H1 (cell line): ENCODE data around the gene ARL3. TPM values are rescaled to one million over a fixed set of nuclear protein-coding genes. Genes with fewer than 3 reads are reported as not detected.

Experiments used
- CTCF ChIA-PET: fragments of 300-600 bp; sonication (Branson Sonifier 250); formaldehyde crosslinking; loops from one replicate; lab custom pipeline; 2021; ENCODE audit not compliant: partially characterized antibody; lab: Charles Lee
- POLR2A ChIA-PET: fragments of 300-600 bp; sonication (Branson Sonifier 250); formaldehyde crosslinking; loops from one replicate; lab custom pipeline; 2021; ENCODE audit warnings: inconsistent platforms; ENCODE audit not compliant: partially characterized antibody; lab: Charles Lee
- DNase-seq, 2 experiments: peaks; one replicate each; pipeline versions ENCODE4 v3.0.0 to v3.0.0-alpha.2; 2010 to 2022; ENCODE audit warnings: low spot score in 2 of 2, low read depth in 1 of 2, mixed read lengths in 1 of 2
- FAIRE-seq: peaks from 2 replicates; lab custom pipeline; 2011; peaks lifted over from hg19 to GRCh38; lab: Jason Lieb, UNC
- H2AFZ ChIP-seq: 2 replicates; pipeline ENCODE4 v1.8.1; 2012; ENCODE audit warnings: low read length, inconsistent platforms
- H2AK5ac ChIP-seq: 2 replicates; pipeline ENCODE4 v1.6.1; 2013; ENCODE audit warnings: low read depth, low read length
- H2BK120ac ChIP-seq: replicated peaks from 2 replicates; pipeline ENCODE3; 2013; ENCODE audit warnings: low read depth, low read length, inconsistent platforms
- H2BK12ac ChIP-seq: 2 replicates; pipeline ENCODE4 v1.6.1; 2013; ENCODE audit warnings: low read depth, low read length
- H2BK15ac ChIP-seq: 2 replicates; pipeline ENCODE4 v1.6.1; 2013; ENCODE audit warnings: low read length
- H2BK20ac ChIP-seq: 2 replicates; pipeline ENCODE4 v1.6.1; 2013; ENCODE audit warnings: low read length
- H2BK5ac ChIP-seq: 2 replicates; pipeline ENCODE4 v1.6.1; 2013; ENCODE audit warnings: low read depth, low read length
- H3K14ac ChIP-seq: 2 replicates; pipeline ENCODE4 v1.6.1; 2013; ENCODE audit warnings: inconsistent platforms; ENCODE audit not compliant: insufficient read length
- H3K18ac ChIP-seq: 2 replicates; pipeline ENCODE4 v1.6.1; 2013; ENCODE audit warnings: low read length; ENCODE audit errors: extremely low read depth
- H3K23ac ChIP-seq: 2 replicates; pipeline ENCODE4 v1.6.1; 2013; ENCODE audit warnings: inconsistent platforms; ENCODE audit not compliant: insufficient read length
- H3K23me2 ChIP-seq: 2 replicates; pipeline ENCODE4 v1.6.1; 2013; ENCODE audit warnings: low read depth, low read length
- H3K27ac ChIP-seq: 2 replicates; pipeline ENCODE4 v1.6.1; 2011; ENCODE audit warnings: low read depth, low read length, inconsistent platforms
- H3K27me3 ChIP-seq, 4 experiments: replicated peaks in 1 of 4; 1 replicate in 1 of 4; 2 replicates in 3 of 4; pipeline versions ENCODE4 v1.6.1 to v1.8.1; 2011 to 2013; ENCODE audit warnings: low read length in 3 of 4, mild to moderate bottlenecking in 3 of 4, inconsistent platforms in 2 of 4, mixed read lengths in 2 of 4, moderate library complexity in 1 of 4; ENCODE audit not compliant: control insufficient read depth in 3 of 4, insufficient read depth in 3 of 4; ENCODE audit errors: extremely low read depth in 1 of 4
- H3K36me3 ChIP-seq, 4 experiments: 2 replicates each; pipeline versions ENCODE4 v1.6.1 to v1.8.1; 2011 to 2013; ENCODE audit warnings: mild to moderate bottlenecking in 4 of 4, low read length in 3 of 4, moderate library complexity in 2 of 4, control low read depth in 1 of 4, inconsistent platforms in 1 of 4; ENCODE audit not compliant: insufficient read depth in 4 of 4, control insufficient read depth in 2 of 4
- H3K4ac ChIP-seq: replicated peaks from 2 replicates; pipeline ENCODE3; 2013; ENCODE audit warnings: low read length, low read depth, mixed read lengths, inconsistent platforms; ENCODE audit not compliant: insufficient read length
- H3K4me1 ChIP-seq, 4 experiments: replicated peaks in 1 of 4; 1 replicate in 1 of 4; 2 replicates in 3 of 4; pipeline versions ENCODE4 v1.6.1 to v1.8.1; 2011 to 2013; ENCODE audit warnings: low read length in 3 of 4, inconsistent platforms in 2 of 4, mixed read lengths in 1 of 4; ENCODE audit not compliant: insufficient read depth in 4 of 4, control insufficient read depth in 3 of 4
- H3K4me2 ChIP-seq, 2 experiments: 2 replicates each; pipeline versions ENCODE4 v1.6.1 to v1.8.1; 2011 to 2013; ENCODE audit warnings: low read depth in 2 of 2, low read length in 2 of 2, control low read depth in 1 of 2, inconsistent platforms in 1 of 2, mild to moderate bottlenecking in 1 of 2; ENCODE audit not compliant: insufficient read depth in 1 of 2
- H3K4me3 ChIP-seq, 4 experiments: fragments of 200-600, 300-600 bp in 1 of 4; sonication (generic), shearing (Covaris generic), sonication (Bioruptor Twin) in 1 of 4; 2 replicates each; pipeline versions ENCODE4 v1.5.1 to v1.8.1; 2011 to 2016; ENCODE audit warnings: low read length in 4 of 4, low read depth in 3 of 4, control low read depth in 2 of 4, inconsistent platforms in 2 of 4, mild to moderate bottlenecking in 2 of 4, mixed read lengths in 1 of 4, moderate library complexity in 1 of 4; ENCODE audit not compliant: insufficient read depth in 2 of 4; ENCODE audit errors: extremely low read depth in 1 of 4
- H3K56ac ChIP-seq: replicated peaks from 2 replicates; pipeline ENCODE3; 2013; ENCODE audit warnings: low read depth, mild to moderate bottlenecking, mixed read lengths, low read length, inconsistent platforms; ENCODE audit not compliant: insufficient read length
- H3K79me1 ChIP-seq: 2 replicates; pipeline ENCODE4 v1.6.1; 2013; ENCODE audit warnings: low read depth, low read length, control low read depth
- H3K79me2 ChIP-seq, 2 experiments: 2 replicates each; pipeline versions ENCODE4 v1.6.1 to v1.8.1; 2012 to 2013; ENCODE audit warnings: low read length in 2 of 2, mild to moderate bottlenecking in 2 of 2, inconsistent platforms in 1 of 2; ENCODE audit not compliant: insufficient read depth in 2 of 2, control insufficient read depth in 1 of 2
- H3K9ac ChIP-seq, 4 experiments: replicated peaks in 1 of 4; 1 replicate in 1 of 4; 2 replicates in 3 of 4; pipeline versions ENCODE4 v1.6.1 to v1.8.1; 2011 to 2013; ENCODE audit warnings: low read depth in 3 of 4, low read length in 3 of 4, control low read depth in 2 of 4, mild to moderate bottlenecking in 2 of 4, moderate library complexity in 2 of 4, inconsistent platforms in 1 of 4; ENCODE audit errors: extremely low read depth in 1 of 4
- H3K9me3 ChIP-seq, 2 experiments: 2 replicates each; pipeline versions ENCODE4 v1.6.1 to v1.8.1; 2012 to 2013; ENCODE audit warnings: mild to moderate bottlenecking in 2 of 2, moderate library complexity in 2 of 2, control low read depth in 1 of 2, inconsistent platforms in 1 of 2, low read depth in 1 of 2, low read length in 1 of 2, mixed read lengths in 1 of 2; ENCODE audit not compliant: insufficient read depth in 2 of 2
- H4K20me1 ChIP-seq, 2 experiments: replicated peaks in 1 of 2; 2 replicates each; pipeline versions ENCODE3 to v1.8.1; 2011 to 2013; ENCODE audit warnings: inconsistent platforms in 2 of 2, low read length in 2 of 2, mild to moderate bottlenecking in 1 of 2; ENCODE audit not compliant: insufficient read depth in 2 of 2, control insufficient read depth in 1 of 2
- H4K5ac ChIP-seq: 2 replicates; pipeline ENCODE4 v1.6.1; 2013; ENCODE audit warnings: low read length, low read depth, mixed read lengths, inconsistent platforms; ENCODE audit not compliant: insufficient read length
- H4K8ac ChIP-seq: 2 replicates; pipeline ENCODE4 v1.8.0; 2013; ENCODE audit warnings: mild to moderate bottlenecking, moderate library complexity, low read length, inconsistent platforms; ENCODE audit not compliant: insufficient read depth; ENCODE audit errors: extremely low read depth
- H4K91ac ChIP-seq: replicated peaks from 2 replicates; pipeline ENCODE3; 2013; ENCODE audit warnings: low read length, mixed read lengths, inconsistent platforms; ENCODE audit not compliant: insufficient read length
- BCL11A ChIP-seq, 2 experiments: IDR thresholded peaks; one replicate each; pipeline ENCODE4 v1.6.1; 2011; ENCODE audit warnings: low read depth in 2 of 2, low read length in 2 of 2, mild to moderate bottlenecking in 2 of 2
- CHD2 ChIP-seq: IDR thresholded peaks from 2 replicates; pipeline ENCODE4 v1.6.1; 2012; ENCODE audit warnings: low read length, improper control_type of control experiment
- CTCF ChIP-seq, 3 experiments: IDR thresholded peaks; 1 replicate in 2 of 3; 2 replicates in 1 of 3; pipeline versions ENCODE4 v1.5.1 to v1.6.1; 2011; ENCODE audit warnings: low read length in 3 of 3, mild to moderate bottlenecking in 3 of 3, inconsistent platforms in 2 of 3, low read depth in 1 of 3, moderate library complexity in 1 of 3; ENCODE audit not compliant: insufficient read depth in 1 of 3; ENCODE audit errors: control extremely low read depth in 1 of 3
- EP300 ChIP-seq, 2 experiments: IDR thresholded peaks; 1 replicate in 1 of 2; 2 replicates in 1 of 2; pipeline ENCODE4 v1.6.1; 2011 to 2012; ENCODE audit warnings: low read depth in 2 of 2, low read length in 2 of 2, mild to moderate bottlenecking in 2 of 2, borderline replicate concordance in 1 of 2, inconsistent platforms in 1 of 2, moderate library complexity in 1 of 2
- EZH2 ChIP-seq: fragments of 200-600 bp; sonication (generic); IDR thresholded peaks from 2 replicates; pipeline ENCODE4 v1.7.1; 2012; ENCODE audit warnings: low read depth, mild to moderate bottlenecking, moderate library complexity, low read length, inconsistent platforms; ENCODE audit not compliant: severe bottlenecking
- KDM1A ChIP-seq: fragments of 200-600, 300-600 bp; sonication (generic); IDR thresholded peaks from 2 replicates; pipeline ENCODE4 v1.7.1; 2016; ENCODE audit warnings: mild to moderate bottlenecking, low read length, borderline replicate concordance
- PHF8 ChIP-seq: fragments of 200-600 bp; sonication (generic); conservative IDR thresholded peaks from 2 replicates; pipeline ENCODE4 v1.7.1; 2012; ENCODE audit warnings: low read depth, mild to moderate bottlenecking, inconsistent platforms, low read length, moderate library complexity
- POLR2A ChIP-seq, 2 experiments: IDR thresholded peaks; 1 replicate in 1 of 2; 2 replicates in 1 of 2; pipeline ENCODE4 v1.6.1; 2011; ENCODE audit warnings: low read depth in 2 of 2, low read length in 2 of 2, mild to moderate bottlenecking in 2 of 2; ENCODE audit errors: control extremely low read depth in 1 of 2
- TAF7 ChIP-seq: optimal IDR thresholded peaks from 2 replicates; pipeline ENCODE3; 2011; ENCODE audit warnings: low read depth, mild to moderate bottlenecking, inconsistent platforms, low read length, moderate library complexity, borderline replicate concordance
- TCF12 ChIP-seq: IDR thresholded peaks from 2 replicates; pipeline ENCODE4 v1.6.1; 2011; ENCODE audit warnings: low read depth, mild to moderate bottlenecking, low read length
- WGBS, 2 experiments: shearing (Covaris generic) in 1 of 2; methylation state at CpG; one replicate each; pipeline versions ENCODE4 v1.1.6 to v1.1.7; 2013 to 2015; ENCODE audit warnings: low lambda C conversion rate in 2 of 2, mixed read lengths in 2 of 2, inconsistent platforms in 1 of 2, low coverage in 1 of 2, missing lambda C conversion rate in 1 of 2; ENCODE audit not compliant: insufficient replicate concordance in 2 of 2, insufficient coverage in 1 of 2, insufficient read length in 1 of 2; ENCODE audit errors: extremely low coverage in 1 of 2, missing lambda C conversion rate in 1 of 2; 5-methylcytosine and 5-hydroxymethylcytosine counted together
- polyA plus RNA-seq, 7 experiments: library from polyadenylated mRNA; depleted of rRNA in 3 of 7; stranded (reverse) in 5 of 7; unstranded in 2 of 7; fragments of >200 nt in 5 of 7; fragments of 200-250 nt in 2 of 7; gene quantifications; 1 replicate in 5 of 7; 2 replicates in 1 of 7; 4 replicates in 1 of 7; pipeline versions ENCODE4 v1.2.1 to v1.2.3, GENCODE V29; 2011 to 2013; ENCODE audit warnings: missing spikeins in 2 of 7, mixed read lengths in 2 of 7
- total RNA-seq: library from RNA; stranded (reverse); fragmentation: NEBNext Ultra II Directional; extraction: Animal tissue kit (Norgen Biotek cat#: 25700); gene quantifications from 2 replicates; pipeline ENCODE4 v1.2.1, GENCODE V29; 2021

Gene ARL3
- total and polyA plus RNA-seq, 2 of the 8 experiments (the other 6 are each of a cell fraction or from before 2014, with no cell fraction given) = 8.8 to 16.2 TPM

GRCh38 chr10:102752266-102752930, 38.2 kb upstream of the ARL3 start:
- Histone ChIP-seq H3K79me2 (peaks cover 3 to 7% of the 10 kb centered on the region in 2 experiments; a peak in 2 of 4 replicates), H3K4me2 (no peak overlapping the region)
- POLR2A ChIA-PET = interaction anchor here (1.4 to 4.1 kb wide), 5 partner anchors 8 to 38 kb away, joined by 3 to 22 read pairs (median 6); partner anchors contain the start of genes ARL3, SFXN2 and WBP1L
- TF ChIP-seq TAF7 = no peak
- TF ChIP-seq BCL11A (IDR thresholded peaks at IDR 0.05; ENCODE audit: low read depth in 2 of 2, low read length in 2 of 2) = no peak
- TF ChIP-seq PHF8 = no peak
- no peak for TF ChIP-seq CHD2
- TF ChIP-seq KDM1A = no peak
- no peak for TF ChIP-seq EP300 (IDR thresholded peaks at IDR 0.05; ENCODE audit: borderline replicate concordance in 1 of 2, low read depth in 2 of 2, low read length in 2 of 2)
- no peak for TF ChIP-seq POLR2A (IDR thresholded peaks at IDR 0.05; ENCODE audit: control extremely low read depth in 1 of 2, low read depth in 2 of 2, low read length in 2 of 2)
- TF ChIP-seq EZH2 = no peak
- TF ChIP-seq TCF12 = no peak
- TF ChIP-seq CTCF (IDR thresholded peaks at IDR 0.05; ENCODE audit: control extremely low read depth in 1 of 3, insufficient read depth in 1 of 3, low read depth in 1 of 3, low read length in 3 of 3) = no peak

More at GRCh38 chr10:102752266-102752930, 38.2 kb upstream of the ARL3 start:
- Histone ChIP-seq H3K23me2 (no peaks in the 10 kb centered on the region), H2BK12ac (0 out of 2 replicates have a peak overlapping the region, but pooled peaks have one; percentile 84), H2BK5ac (no peak overlapping the region), H3K79me1 (peaks cover 3% of the 10 kb centered on the region; the same call in 1 of the 2 replicates), H3K27ac (no peak overlapping the region), H3K23ac (no peak overlapping the region), H3K4ac (no peak overlapping the region), H2AFZ (no peak overlapping the region), H3K9me3 (no peaks in the 10 kb centered on the region), H4K20me1 (no peaks in the 10 kb centered on the region), H3K18ac (no peak overlapping the region), H2BK120ac (no peak overlapping the region), H3K36me3 (no peaks in the 10 kb centered on the region), H4K5ac (no peak overlapping the region), H3K4me1 (no peaks in the 10 kb centered on the region), H3K4me3 (no peak overlapping the region), H2AK5ac (no peak overlapping the region), H2BK20ac (no peak overlapping the region), H3K14ac (no peak overlapping the region), H4K91ac (no peak overlapping the region), H3K56ac (no peak overlapping the region), H4K8ac (no peak overlapping the region), H3K27me3 (no peaks in the 10 kb centered on the region), H3K9ac (no peak overlapping the region), H2BK15ac (no peak overlapping the region)
- FAIRE-seq = no peak
- DNase-seq = no peak
- 93% methylated on average over 9 of the region's 9 CpGs; no CpG with 5 or more reads in 1 of the 2 experiments for WGBS, 2 experiments
- CTCF ChIA-PET = interaction anchor here (0.6 to 5.2 kb wide), 26 partner anchors 8 to 316 kb away, joined by 3 to 42 read pairs (median 4); partner anchors contain the start of genes CYP17A1 and WBP1L
